ENCODE measurements around the gene DLGAP1. TPM values are rescaled to one million over a fixed set of nuclear protein-coding genes. Genes with fewer than 3 reads are reported as not detected.

DLGAP1 gene
- total and polyA plus RNA-seq, 2 experiments from 2014 or later = 3.1 to 6.5 TPM

DNA sequence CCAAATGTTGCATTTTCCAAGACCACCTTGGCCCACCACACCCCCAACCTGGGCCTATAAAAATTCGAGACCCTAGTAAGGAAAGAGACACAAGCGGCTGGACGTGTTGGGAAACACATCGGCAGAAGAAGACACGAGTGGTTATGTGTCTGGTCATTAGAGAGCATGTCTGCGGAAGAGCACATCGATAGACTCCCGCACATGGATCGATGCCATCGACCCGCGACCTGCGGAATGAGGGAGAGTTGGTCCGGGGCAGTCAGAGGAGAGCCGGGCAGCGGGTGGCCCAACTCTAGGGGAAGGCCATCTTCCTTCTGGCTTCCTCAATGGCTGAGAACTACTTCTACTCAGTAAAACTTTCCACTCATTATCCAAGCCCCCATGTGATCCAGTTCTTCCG lies 785.7 kb downstream of the DLGAP1 start:
- no peak overlapping the region for H3K4me3 ChIP-seq
- TF ChIP-seq EZH2phosphoT487 (IDR thresholded peaks at IDR 0.05; ENCODE audit: low read depth, severe bottlenecking, unreplicated experiment) (no peak), EZH2 (IDR thresholded peaks at IDR 0.05; ENCODE audit: borderline replicate concordance) (no peak)
- TF ChIP-seq, protein P1, sequence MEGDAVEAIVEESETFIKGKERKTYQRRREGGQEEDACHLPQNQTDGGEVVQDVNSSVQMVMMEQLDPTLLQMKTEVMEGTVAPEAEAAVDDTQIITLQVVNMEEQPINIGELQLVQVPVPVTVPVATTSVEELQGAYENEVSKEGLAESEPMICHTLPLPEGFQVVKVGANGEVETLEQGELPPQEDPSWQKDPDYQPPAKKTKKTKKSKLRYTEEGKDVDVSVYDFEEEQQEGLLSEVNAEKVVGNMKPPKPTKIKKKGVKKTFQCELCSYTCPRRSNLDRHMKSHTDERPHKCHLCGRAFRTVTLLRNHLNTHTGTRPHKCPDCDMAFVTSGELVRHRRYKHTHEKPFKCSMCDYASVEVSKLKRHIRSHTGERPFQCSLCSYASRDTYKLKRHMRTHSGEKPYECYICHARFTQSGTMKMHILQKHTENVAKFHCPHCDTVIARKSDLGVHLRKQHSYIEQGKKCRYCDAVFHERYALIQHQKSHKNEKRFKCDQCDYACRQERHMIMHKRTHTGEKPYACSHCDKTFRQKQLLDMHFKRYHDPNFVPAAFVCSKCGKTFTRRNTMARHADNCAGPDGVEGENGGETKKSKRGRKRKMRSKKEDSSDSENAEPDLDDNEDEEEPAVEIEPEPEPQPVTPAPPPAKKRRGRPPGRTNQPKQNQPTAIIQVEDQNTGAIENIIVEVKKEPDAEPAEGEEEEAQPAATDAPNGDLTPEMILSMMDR (IDR thresholded peaks at IDR 0.05; ENCODE audit: poor library complexity) = no peak
- H3K27ac ChIP-seq = no peak overlapping the region
- H3K4me2 ChIP-seq = no peak overlapping the region
- H3K27me3 ChIP-seq = no peaks in the 10 kb centered on the region
- H3K9me2 ChIP-seq (replicated peaks; ENCODE audit: insufficient read depth) = no peaks in the 10 kb centered on the region
- no peak overlapping the region for H2AFZ ChIP-seq
- no peaks in the 10 kb centered on the region for H3K79me2 ChIP-seq
- H3K9me3 ChIP-seq (ENCODE audit: low read depth) = no peaks in the 10 kb centered on the region
- no peak for DNase-seq (ENCODE audit: low spot score)
- peaks cover 23% of the 10 kb centered on the region for H3K4me1 ChIP-seq (ENCODE audit: insufficient read depth)
- WGBS (ENCODE audit: low lambda C conversion rate, missing lambda C conversion rate) = 96% methylated on average over 17 of the region's 17 CpGs
- H4K20me1 ChIP-seq (ENCODE audit: insufficient read depth, poor library complexity, severe bottlenecking) = no peaks in the 10 kb centered on the region
- H3K36me3 ChIP-seq (replicated peaks; ENCODE audit: insufficient read depth, low read depth) = no peaks in the 10 kb centered on the region

DNA sequence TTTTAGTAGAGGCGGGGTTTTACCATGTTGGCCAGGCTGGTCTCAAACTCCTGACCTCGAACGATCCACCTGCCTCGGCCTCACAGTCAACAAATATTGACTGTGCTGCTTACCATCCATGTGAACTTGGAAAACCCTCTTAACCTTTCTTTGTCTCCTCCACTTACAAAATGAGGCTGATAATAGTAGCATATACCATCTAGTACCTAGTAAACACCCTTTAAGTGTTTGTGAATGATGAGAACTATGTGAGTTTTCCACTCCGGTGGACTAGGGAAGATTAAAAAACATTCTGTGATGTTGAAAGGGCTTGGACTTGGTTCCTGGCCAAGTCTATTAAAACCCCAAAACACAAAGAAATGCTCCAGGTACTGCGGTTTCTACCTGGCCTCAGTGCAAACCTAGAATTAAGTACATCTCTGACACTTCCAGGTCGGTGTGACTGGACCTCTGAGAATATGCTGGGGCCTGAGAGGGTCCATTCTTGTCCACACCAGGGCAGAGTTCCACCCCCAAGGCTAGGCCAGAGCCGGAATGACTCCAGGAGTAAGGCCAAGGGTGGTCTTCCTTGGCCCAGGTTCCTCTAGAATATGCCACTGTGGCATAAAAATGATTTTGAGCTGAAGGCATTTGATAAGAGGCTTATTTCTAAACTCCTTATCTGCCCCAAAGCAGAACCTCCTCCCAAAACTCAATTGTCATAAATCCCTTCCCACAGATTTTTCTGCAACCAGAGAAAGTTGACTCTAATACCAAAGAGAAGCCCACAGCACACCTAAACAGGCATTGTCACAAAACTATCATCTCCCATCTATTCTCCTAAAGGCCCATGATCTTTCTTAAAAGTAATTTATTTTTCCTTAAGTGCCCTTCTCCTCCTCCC lies 787.6 kb downstream of the DLGAP1 start:
- Histone ChIP-seq H3K4me3 (no peak overlapping the region), H4K20me1 (ENCODE audit: insufficient read depth, poor library complexity, severe bottlenecking) (no peaks in the 10 kb centered on the region), H3K27me3 (no peaks in the 10 kb centered on the region), H3K4me1 (ENCODE audit: insufficient read depth) (peaks cover 25% of the 10 kb centered on the region), H3K9me3 (ENCODE audit: low read depth) (no peaks in the 10 kb centered on the region), H3K27ac (no peak overlapping the region), H2AFZ (no peak overlapping the region), H3K9me2 (replicated peaks; ENCODE audit: insufficient read depth) (no peaks in the 10 kb centered on the region), H3K4me2 (no peak overlapping the region), H3K36me3 (replicated peaks; ENCODE audit: insufficient read depth, low read depth) (no peaks in the 10 kb centered on the region), H3K79me2 (no peaks in the 10 kb centered on the region)
- no peak for TF ChIP-seq EZH2phosphoT487 (IDR thresholded peaks at IDR 0.05; ENCODE audit: low read depth, severe bottlenecking, unreplicated experiment)
- TF ChIP-seq, protein P1 (IDR thresholded peaks at IDR 0.05; ENCODE audit: poor library complexity) = no peak
- TF ChIP-seq EZH2 (IDR thresholded peaks at IDR 0.05; ENCODE audit: borderline replicate concordance) = no peak
- WGBS (ENCODE audit: low lambda C conversion rate, missing lambda C conversion rate) = 62% methylated on average over 8 of the region's 8 CpGs
- no peak for DNase-seq (ENCODE audit: low spot score)

DNA sequence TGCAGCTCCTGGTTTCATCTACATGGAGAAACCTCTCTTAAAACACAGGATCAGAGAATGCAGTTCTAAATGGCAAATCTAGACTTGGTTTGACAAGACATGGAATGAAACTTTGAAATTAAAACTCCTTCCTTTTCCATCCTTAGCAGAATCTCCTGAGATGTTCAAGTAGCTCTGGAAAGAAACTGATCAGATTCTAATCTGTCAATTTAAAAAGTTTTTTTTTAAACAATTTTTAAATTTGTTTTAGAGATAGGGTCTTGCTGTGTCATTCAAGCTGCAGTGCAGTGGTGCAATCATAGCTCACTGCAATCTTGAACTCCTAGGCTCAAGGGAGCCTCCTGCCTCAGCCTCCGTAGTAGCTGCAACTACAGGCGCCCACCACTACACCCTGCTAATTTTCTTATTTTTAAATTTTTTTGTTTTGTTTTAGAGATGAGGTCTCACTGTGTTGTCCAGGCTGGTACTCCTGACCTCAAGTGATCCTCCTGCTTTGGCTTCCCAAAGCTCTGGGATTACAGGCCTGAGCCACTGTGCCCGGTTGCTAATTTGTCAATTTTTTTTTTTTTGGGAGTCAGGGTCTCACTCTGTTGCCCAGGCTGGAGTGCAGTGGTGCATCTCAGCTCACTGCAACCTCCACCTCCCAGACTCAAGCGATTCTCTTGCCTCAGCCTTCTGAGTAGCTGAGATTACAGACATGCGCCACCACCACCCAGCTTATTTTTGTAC lies 788.4 kb downstream of the DLGAP1 start:
- Histone ChIP-seq H3K9me2 (replicated peaks; ENCODE audit: insufficient read depth) (no peaks in the 10 kb centered on the region), H4K20me1 (ENCODE audit: insufficient read depth, poor library complexity, severe bottlenecking) (no peaks in the 10 kb centered on the region), H3K27ac (no peak overlapping the region), H3K4me1 (ENCODE audit: insufficient read depth) (peaks cover 23% of the 10 kb centered on the region), H2AFZ (no peak overlapping the region), H3K4me3 (no peak overlapping the region), H3K9me3 (ENCODE audit: low read depth) (no peaks in the 10 kb centered on the region), H3K36me3 (replicated peaks; ENCODE audit: insufficient read depth, low read depth) (no peaks in the 10 kb centered on the region), H3K4me2 (no peak overlapping the region), H3K27me3 (no peaks in the 10 kb centered on the region), H3K79me2 (no peaks in the 10 kb centered on the region)
- 78% methylated on average over 5 of the region's 5 CpGs for WGBS (ENCODE audit: low lambda C conversion rate, missing lambda C conversion rate)
- TF ChIP-seq EZH2 (IDR thresholded peaks at IDR 0.05; ENCODE audit: borderline replicate concordance) = no peak
- TF ChIP-seq, protein P1 (IDR thresholded peaks at IDR 0.05; ENCODE audit: poor library complexity) = no peak
- no peak for DNase-seq (ENCODE audit: low spot score)
